Loucy (cell line): ENCODE results near the gene CDCP1.

Experiments
- H2AFZ ChIP-seq: fragments of 200-600 bp; sonication (generic); 2 replicates; pipeline ENCODE4 v1.6.0; 2016; ENCODE audit warnings: antibody characterized with exemption, mild to moderate bottlenecking, low read length, moderate library complexity
- H3F3A ChIP-seq: fragments of 200-600 bp; 2 replicates; pipeline ENCODE4 v1.6.0; 2016; ENCODE audit warnings: antibody characterized with exemption, low read depth, mild to moderate bottlenecking
- H3K27me3 ChIP-seq: fragments of 200-600 bp; sonication (generic); 2 replicates; pipeline ENCODE4 v1.6.1; 2014; ENCODE audit warnings: low read length, mild to moderate bottlenecking; ENCODE audit not compliant: insufficient read depth, poor library complexity, severe bottlenecking
- H3K36me3 ChIP-seq: fragments of 200-600 bp; sonication (generic); 2 replicates; pipeline ENCODE4 v1.6.1; 2016; ENCODE audit warnings: low read length; ENCODE audit not compliant: insufficient read depth
- H3K4me1 ChIP-seq: fragments of 200-600 bp; sonication (generic); 2 replicates; pipeline ENCODE4 v1.5.1; 2014; ENCODE audit warnings: low read length, mild to moderate bottlenecking; ENCODE audit not compliant: insufficient read depth, poor library complexity, severe bottlenecking
- H3K4me2 ChIP-seq: fragments of 200-600 bp; sonication (generic); 2 replicates; pipeline ENCODE4 v1.6.0; 2014; ENCODE audit warnings: antibody characterized with exemption, low read length, low read depth, mild to moderate bottlenecking; ENCODE audit not compliant: poor library complexity, severe bottlenecking
- H3K4me3 ChIP-seq: fragments of 200-600 bp; sonication (generic); 2 replicates; pipeline ENCODE4 v1.5.1; 2014; ENCODE audit warnings: low read length, mild to moderate bottlenecking, mixed read lengths; ENCODE audit not compliant: poor library complexity, severe bottlenecking
- H3K79me2 ChIP-seq: fragments of 200-600 bp; sonication (generic); 2 replicates; pipeline ENCODE4 v1.6.1; 2014; ENCODE audit warnings: low read length; ENCODE audit not compliant: insufficient read depth
- H3K9ac ChIP-seq: fragments of 200-600 bp; sonication (generic); 2 replicates; pipeline ENCODE4 v1.6.0; 2014; ENCODE audit warnings: mild to moderate bottlenecking, low read depth, low read length, moderate library complexity; ENCODE audit not compliant: poor library complexity, severe bottlenecking
- H3K9me2 ChIP-seq: fragments of 200-600 bp; sonication (generic); replicated peaks from 2 replicates; pipeline ENCODE4 v1.6.1; 2016; ENCODE audit warnings: low read depth, low read length, mixed read lengths
- H3K9me3 ChIP-seq: fragments of 200-600 bp; sonication (generic); 2 replicates; pipeline ENCODE4 v1.6.1; 2014; ENCODE audit warnings: mild to moderate bottlenecking, antibody characterized with exemption, low read length, low read depth; ENCODE audit not compliant: insufficient read depth
- H4K20me1 ChIP-seq: fragments of 200-600 bp; sonication (generic); 2 replicates; pipeline ENCODE4 v1.6.0; 2014; ENCODE audit warnings: antibody characterized with exemption, low read length, mild to moderate bottlenecking; ENCODE audit not compliant: insufficient read depth, poor library complexity, severe bottlenecking
- CTCF ChIP-seq: fragments of 200-600 bp; sonication (generic); conservative IDR thresholded peaks from 2 replicates; pipeline ENCODE4 v1.5.1; 2014; ENCODE audit warnings: mild to moderate bottlenecking, antibody characterized with exemption, low read length
- EZH2phosphoT487 ChIP-seq: fragments of 200-600 bp; IDR thresholded peaks from 2 replicates; pipeline ENCODE4 v1.6.1; 2018; ENCODE audit warnings: antibody characterized with exemption, mild to moderate bottlenecking, moderate library complexity, borderline replicate concordance

CDCP1 gene

GRCh38 chr3:45124956-45125355 is 21.2 kb downstream of the CDCP1 start:
- TF ChIP-seq EZH2phosphoT487 (no peak), CTCF (no peak)
- Histone ChIP-seq H3F3A (no peaks in the 10 kb centered on the region), H2AFZ (no peak overlapping the region), H3K4me3 (no peak overlapping the region), H3K36me3 (no peaks in the 10 kb centered on the region), H4K20me1 (no peaks in the 10 kb centered on the region), H3K79me2 (no peaks in the 10 kb centered on the region), H3K9me2 (no peaks in the 10 kb centered on the region), H3K4me2 (no peak overlapping the region), H3K4me1 (peaks cover 4% of the 10 kb centered on the region), H3K27me3 (no peaks in the 10 kb centered on the region), H3K9me3 (no peaks in the 10 kb centered on the region), H3K9ac (no peak overlapping the region)

GRCh38 chr3:45124352-45124751 is 21.8 kb downstream of the CDCP1 start:
- Histone ChIP-seq H3K79me2 (no peaks in the 10 kb centered on the region), H4K20me1 (no peaks in the 10 kb centered on the region), H2AFZ (no peak overlapping the region), H3K9me3 (no peaks in the 10 kb centered on the region), H3K36me3 (no peaks in the 10 kb centered on the region), H3K4me2 (no peak overlapping the region), H3K4me1 (peaks cover 4% of the 10 kb centered on the region), H3K27me3 (no peaks in the 10 kb centered on the region), H3K9ac (no peak overlapping the region), H3F3A (no peaks in the 10 kb centered on the region), H3K4me3 (no peak overlapping the region), H3K9me2 (no peaks in the 10 kb centered on the region)
- no peak for TF ChIP-seq CTCF
- TF ChIP-seq EZH2phosphoT487, result no peak

- Histone ChIP-seq H4K20me1 (no peaks in the 10 kb centered on the region), H3K79me2 (no peaks in the 10 kb centered on the region), H3K9ac (no peak overlapping the region), H3K4me2 (no peak overlapping the region), H3K4me1 (peaks cover 8% of the 10 kb centered on the region), H3F3A (no peaks in the 10 kb centered on the region), H3K4me3 (no peak overlapping the region), H3K36me3 (no peaks in the 10 kb centered on the region), H3K27me3 (no peaks in the 10 kb centered on the region), H2AFZ (no peak overlapping the region), H3K9me2 (no peaks in the 10 kb centered on the region), H3K9me3 (no peaks in the 10 kb centered on the region)
- TF ChIP-seq EZH2phosphoT487, result no peak
- TF ChIP-seq CTCF, result no peak
Measured at GRCh38 chr3:45123581-45124269, 22.5 kb downstream of the CDCP1 start.
